Fibroblast of mammary gland (primary cell): Measurements from ENCODE around the gene CFAP61.
A peak's percentile ranks its signal among the peaks of the same experiment; 100 is the strongest.

Experiments used
- DNase-seq: peaks from one replicate; pipeline ENCODE4 v3.0.0-alpha.2; 2010; ENCODE audit warnings: low read depth
- H3K4me3 ChIP-seq: 2 replicates; pipeline ENCODE4 v1.5.1; 2011; ENCODE audit warnings: low read depth, mild to moderate bottlenecking, low read length, moderate library complexity; ENCODE audit not compliant: control insufficient read depth
- TF ChIP-seq, protein P1 (sequence below): conservative IDR thresholded peaks from 2 replicates; pipeline ENCODE4 v1.5.1; 2011; ENCODE audit warnings: low read depth, low read length, inconsistent platforms; ENCODE audit not compliant: control insufficient read depth, insufficient read depth

CFAP61 gene

DNA sequence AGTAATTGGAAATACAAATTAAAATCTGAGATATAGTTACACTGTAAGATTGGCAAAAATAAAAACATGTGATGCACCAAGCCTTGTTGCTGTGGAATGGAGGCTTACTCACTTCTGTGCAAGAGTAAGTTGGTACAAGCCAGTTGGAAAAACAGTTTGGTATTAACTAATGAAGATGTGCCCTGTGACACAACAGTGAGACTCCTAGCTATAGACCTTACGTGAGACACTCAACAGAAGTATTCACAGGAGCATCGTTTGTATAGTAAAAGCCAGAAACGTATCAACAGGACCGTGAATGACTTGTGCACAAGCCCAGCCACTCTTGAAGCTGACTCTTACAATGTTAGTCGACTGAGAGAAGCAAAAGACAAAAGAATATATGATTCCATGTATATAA lies 20.5 kb upstream of the CFAP61 start:
- TF ChIP-seq, protein P1, sequence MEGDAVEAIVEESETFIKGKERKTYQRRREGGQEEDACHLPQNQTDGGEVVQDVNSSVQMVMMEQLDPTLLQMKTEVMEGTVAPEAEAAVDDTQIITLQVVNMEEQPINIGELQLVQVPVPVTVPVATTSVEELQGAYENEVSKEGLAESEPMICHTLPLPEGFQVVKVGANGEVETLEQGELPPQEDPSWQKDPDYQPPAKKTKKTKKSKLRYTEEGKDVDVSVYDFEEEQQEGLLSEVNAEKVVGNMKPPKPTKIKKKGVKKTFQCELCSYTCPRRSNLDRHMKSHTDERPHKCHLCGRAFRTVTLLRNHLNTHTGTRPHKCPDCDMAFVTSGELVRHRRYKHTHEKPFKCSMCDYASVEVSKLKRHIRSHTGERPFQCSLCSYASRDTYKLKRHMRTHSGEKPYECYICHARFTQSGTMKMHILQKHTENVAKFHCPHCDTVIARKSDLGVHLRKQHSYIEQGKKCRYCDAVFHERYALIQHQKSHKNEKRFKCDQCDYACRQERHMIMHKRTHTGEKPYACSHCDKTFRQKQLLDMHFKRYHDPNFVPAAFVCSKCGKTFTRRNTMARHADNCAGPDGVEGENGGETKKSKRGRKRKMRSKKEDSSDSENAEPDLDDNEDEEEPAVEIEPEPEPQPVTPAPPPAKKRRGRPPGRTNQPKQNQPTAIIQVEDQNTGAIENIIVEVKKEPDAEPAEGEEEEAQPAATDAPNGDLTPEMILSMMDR, result no peak
- DNase-seq, result no peak
- no peak overlapping the region for H3K4me3 ChIP-seq

DNA sequence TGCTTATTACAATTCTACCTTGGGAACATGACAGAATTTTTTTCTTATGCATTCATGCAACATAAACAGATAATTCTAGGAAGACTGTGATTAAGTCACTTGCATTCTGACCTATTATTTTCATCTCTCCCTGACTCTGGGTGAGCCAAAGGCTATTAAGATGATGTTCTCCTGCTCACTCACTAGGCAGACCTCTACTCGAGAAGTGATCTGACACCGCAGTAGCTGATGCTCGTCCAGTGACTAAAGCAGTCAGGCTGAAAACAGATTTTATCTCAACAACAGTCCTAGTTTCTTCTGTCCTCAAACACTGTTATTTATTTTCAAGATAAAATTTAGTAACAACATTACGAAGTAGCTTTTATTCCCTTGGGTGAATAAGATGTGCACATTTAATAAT lies 17.8 kb upstream of the CFAP61 start:
- TF ChIP-seq, protein P1, result no peak
- DNase-seq, result no peak
- no peak overlapping the region for H3K4me3 ChIP-seq

DNA sequence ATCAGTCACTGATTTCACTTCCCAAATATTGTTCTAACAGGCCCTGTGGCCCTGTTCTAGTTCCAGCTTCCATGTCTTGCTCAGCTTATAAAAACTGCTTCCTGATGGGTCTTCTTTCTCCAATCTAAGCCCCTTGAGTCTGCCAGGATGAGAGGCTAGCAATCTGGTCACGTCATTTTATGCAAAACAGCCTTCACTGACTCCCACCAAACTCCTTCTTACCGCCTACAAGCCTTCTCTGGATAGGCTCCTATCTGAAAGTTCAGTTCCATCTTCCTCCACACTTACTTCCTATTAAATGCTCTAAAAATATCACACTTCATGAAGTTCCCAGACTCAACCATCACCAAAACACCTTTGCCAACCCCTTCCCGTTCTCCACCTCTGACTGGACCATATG lies 15.6 kb upstream of the CFAP61 start:
- H3K4me3 ChIP-seq, result no peak overlapping the region
- TF ChIP-seq, protein P1, result no peak
- DNase-seq, result no peak

DNA sequence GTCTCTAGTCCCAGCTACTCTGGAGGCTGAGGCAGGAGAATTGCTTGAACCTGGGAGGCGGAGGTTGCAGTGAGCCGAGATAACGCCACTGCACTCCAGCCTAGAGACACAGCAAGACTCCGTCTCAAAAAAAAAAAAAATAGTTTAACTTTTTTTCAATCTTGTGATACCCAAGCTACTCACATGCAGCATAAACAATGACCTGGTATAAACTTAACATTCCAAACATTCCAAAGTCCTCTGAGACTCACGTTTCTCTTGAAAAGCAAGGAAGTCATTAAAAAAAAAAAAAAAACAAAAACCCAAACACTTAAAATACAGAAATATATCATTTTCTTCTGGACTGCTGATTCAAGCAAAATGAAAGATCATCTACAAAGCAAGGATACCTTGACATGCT lies 14.4 kb upstream of the CFAP61 start:
- no peak for DNase-seq
- TF ChIP-seq, protein P1, result no peak
- no peak overlapping the region for H3K4me3 ChIP-seq

DNA sequence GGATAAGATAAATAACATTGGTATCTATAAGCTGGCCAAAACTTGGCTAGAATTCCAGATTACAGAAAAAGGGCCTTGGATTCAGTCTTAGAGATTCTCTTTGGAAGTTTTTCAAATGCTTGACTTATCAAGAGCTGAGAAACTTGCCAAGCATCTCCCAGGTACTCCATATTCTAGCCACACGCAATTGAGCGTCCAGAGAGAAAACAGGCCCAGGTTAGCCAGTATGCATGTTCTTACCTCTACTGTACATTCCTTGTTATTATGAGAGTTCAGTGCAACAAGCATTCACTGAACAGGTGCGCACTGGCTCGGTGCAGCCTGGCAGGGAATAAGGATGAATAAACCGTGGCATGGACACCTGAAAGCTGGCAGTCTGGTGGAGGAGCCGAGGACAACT lies 13.7 kb upstream of the CFAP61 start:
- no peak for DNase-seq
- TF ChIP-seq, protein P1, result no peak
- no peak overlapping the region for H3K4me3 ChIP-seq

- no peak for DNase-seq
- H3K4me3 ChIP-seq, result no peak overlapping the region
- TF ChIP-seq, protein P1, result no peak
Measured at GRCh38 chr20:20039752-20040387, 12.5 kb upstream of the CFAP61 start.

GRCh38 chr20:20051767-20052073 lies 612 bp upstream of the CFAP61 start:
- no peak for DNase-seq
- H3K4me3 ChIP-seq, result peak overlapping the region; percentile 97
- TF ChIP-seq, protein P1, result no peak
